ENCODE data around the gene NUDT16L1.

DNA sequence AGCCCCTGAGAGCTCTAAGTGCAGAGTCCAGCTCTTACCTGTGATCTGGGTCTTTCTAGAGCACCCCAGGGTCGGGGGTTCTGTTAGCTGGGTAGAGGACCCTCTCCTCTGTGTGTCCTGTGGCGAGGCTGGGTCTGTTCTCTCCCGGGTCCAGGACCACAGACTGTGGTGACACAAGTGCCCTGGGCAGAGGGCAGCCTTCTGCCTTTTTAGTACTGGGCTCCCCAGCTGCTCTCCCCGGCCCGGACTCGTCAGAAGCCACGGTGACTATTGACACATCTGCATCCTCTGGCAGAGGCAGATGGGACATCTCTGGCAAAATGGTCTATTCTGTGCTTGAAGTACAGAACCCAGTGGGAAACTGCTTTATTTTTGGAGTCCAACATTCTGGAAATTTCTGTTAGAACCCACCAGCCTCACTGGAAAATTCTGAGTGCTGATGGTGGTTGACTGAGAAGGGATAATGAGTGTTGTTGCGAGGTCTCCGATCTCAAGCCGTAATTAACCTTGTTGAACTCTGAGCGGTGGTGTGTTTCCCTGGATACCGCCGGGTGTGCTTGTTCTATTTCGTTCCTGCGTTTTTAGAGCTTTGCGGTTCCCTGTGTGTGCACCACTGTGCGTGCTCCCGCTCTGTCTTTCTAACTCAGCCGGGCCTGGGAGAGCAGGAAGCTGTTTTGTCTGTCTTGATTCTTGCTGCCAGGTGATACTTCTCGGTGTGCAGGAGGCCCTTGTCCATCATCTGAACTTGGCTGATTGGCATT lies 26.0 kb upstream of the NUDT16L1 start:
- TF ChIP-seq, protein P1, sequence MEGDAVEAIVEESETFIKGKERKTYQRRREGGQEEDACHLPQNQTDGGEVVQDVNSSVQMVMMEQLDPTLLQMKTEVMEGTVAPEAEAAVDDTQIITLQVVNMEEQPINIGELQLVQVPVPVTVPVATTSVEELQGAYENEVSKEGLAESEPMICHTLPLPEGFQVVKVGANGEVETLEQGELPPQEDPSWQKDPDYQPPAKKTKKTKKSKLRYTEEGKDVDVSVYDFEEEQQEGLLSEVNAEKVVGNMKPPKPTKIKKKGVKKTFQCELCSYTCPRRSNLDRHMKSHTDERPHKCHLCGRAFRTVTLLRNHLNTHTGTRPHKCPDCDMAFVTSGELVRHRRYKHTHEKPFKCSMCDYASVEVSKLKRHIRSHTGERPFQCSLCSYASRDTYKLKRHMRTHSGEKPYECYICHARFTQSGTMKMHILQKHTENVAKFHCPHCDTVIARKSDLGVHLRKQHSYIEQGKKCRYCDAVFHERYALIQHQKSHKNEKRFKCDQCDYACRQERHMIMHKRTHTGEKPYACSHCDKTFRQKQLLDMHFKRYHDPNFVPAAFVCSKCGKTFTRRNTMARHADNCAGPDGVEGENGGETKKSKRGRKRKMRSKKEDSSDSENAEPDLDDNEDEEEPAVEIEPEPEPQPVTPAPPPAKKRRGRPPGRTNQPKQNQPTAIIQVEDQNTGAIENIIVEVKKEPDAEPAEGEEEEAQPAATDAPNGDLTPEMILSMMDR (IDR thresholded peaks at IDR 0.05; ENCODE audit: low read depth, low read length) = no peak
- TF ChIP-seq EZH2phosphoT487 (IDR thresholded peaks at IDR 0.05; ENCODE audit: low read depth) = no peak

Measured in OCI-LY3 (cell line).